ENCODE results near the gene NCR1. TPM values are rescaled to one million over a fixed set of nuclear protein-coding genes. Genes with fewer than 3 reads are reported as not detected.
"Not testable (repeated sequence)": the region's sequence is repeated elsewhere in the genome, so short reads cannot be mapped to it uniquely, and the experiment has no call there.

NCR1 gene
- total RNA-seq, 2 donors from 2014 or later: 0.39 TPM; not detected in 1

GRCh38 chr19:54903303-54903702 is 2.6 kb upstream of the NCR1 start:
- DNase-seq (no peak), ATAC-seq (no peak)
- intact Hi-C loops (cut with DNase I, micrococcal nuclease): no loop called here

GRCh38 chr19:54904261-54904660 is 1.7 kb upstream of the NCR1 start:
- intact Hi-C loops (cut with DNase I, micrococcal nuclease): not testable (repeated sequence)

GRCh38 chr19:54905421-54905802 is 536 bp upstream of the NCR1 start:
- intact Hi-C loops (cut with DNase I, micrococcal nuclease): no loop called here
- ATAC-seq (no peak), DNase-seq (no peak)

More at GRCh38 chr19:54904261-54904660, 1.7 kb upstream of the NCR1 start:
- DNase-seq, ATAC-seq: not testable (repeated sequence)

GRCh38 chr19:54906819-54907218 is 871 bp downstream of the NCR1 start:
- intact Hi-C loops (cut with DNase I, micrococcal nuclease): no loop called here
- DNase-seq: no peak
- no peak for ATAC-seq

- DNase-seq; intact Hi-C loops (cut with DNase I, micrococcal nuclease); ATAC-seq: not testable (repeated sequence)
These were observed 2.0 kb downstream of the NCR1 start for GRCh38 chr19:54907899-54908298.

- DNase-seq (no peak), ATAC-seq (no peak)
- intact Hi-C loops (cut with DNase I, micrococcal nuclease): no loop called here
These were observed 10.9 kb downstream of the NCR1 start for GRCh38 chr19:54916822-54917221.

GRCh38 chr19:54918499-54918898 is 12.6 kb downstream of the NCR1 start:
- no peak for ATAC-seq
- intact Hi-C loops (cut with DNase I, micrococcal nuclease): no loop called here
- no peak for DNase-seq

GRCh38 chr19:54919646-54920563 is 14.0 kb downstream of the NCR1 start:
- intact Hi-C loops (cut with DNase I, micrococcal nuclease); ATAC-seq; DNase-seq: not testable (repeated sequence)

- no peak for DNase-seq
- intact Hi-C loops (cut with DNase I, micrococcal nuclease): no loop called here
- no peak for ATAC-seq
These were observed 15.1 kb downstream of the NCR1 start for GRCh38 chr19:54921082-54921481.

- intact Hi-C loops (cut with DNase I, micrococcal nuclease): no loop called here
- ATAC-seq: peak; percentile 61
- no peak for DNase-seq
These were observed 17.3 kb downstream of the NCR1 start for GRCh38 chr19:54923276-54923675.

GRCh38 chr19:54928299-54928698 is 22.4 kb downstream of the NCR1 start:
- DNase-seq (no peak), ATAC-seq (no peak)
- intact Hi-C loops (cut with DNase I, micrococcal nuclease): no loop called here

- DNase-seq: no peak
- intact Hi-C loops (cut with DNase I, micrococcal nuclease): no loop called here
These were observed 32.0 kb downstream of the NCR1 start for GRCh38 chr19:54937926-54938325.

GRCh38 chr19:54938906-54939305 is 33.0 kb downstream of the NCR1 start:
- no peak for ATAC-seq
- no peak for DNase-seq
- intact Hi-C loops (cut with DNase I, micrococcal nuclease): no loop called here

More at GRCh38 chr19:54937926-54938325, 32.0 kb downstream of the NCR1 start:
- ATAC-seq: no peak

- intact Hi-C loops (cut with DNase I, micrococcal nuclease); ATAC-seq; DNase-seq: not testable (repeated sequence)
These were observed 33.6 kb downstream of the NCR1 start for GRCh38 chr19:54939538-54939937.

GRCh38 chr19:54943772-54944361 is 37.9 kb downstream of the NCR1 start:
- ATAC-seq; DNase-seq; intact Hi-C loops (cut with DNase I, micrococcal nuclease): not testable (repeated sequence)

GRCh38 chr19:54947381-54947780 is 41.4 kb downstream of the NCR1 start, which contains the start of gene NLRP7:
Gene NLRP7, minus strand, starts transcription at chr19:54947530.
- DNase-seq (no peak), ATAC-seq (no peak)
- intact Hi-C loops (cut with DNase I, micrococcal nuclease): no loop called here

GRCh38 chr19:54949412-54949811 is 43.5 kb downstream of the NCR1 start:
- no peak for ATAC-seq
- intact Hi-C loops (cut with DNase I, micrococcal nuclease): no loop called here
- DNase-seq: no peak

GRCh38 chr19:54950580-54950979 is 44.6 kb downstream of the NCR1 start:
- intact Hi-C loops (cut with DNase I, micrococcal nuclease); ATAC-seq; DNase-seq: not testable (repeated sequence)

- DNase-seq (no peak), ATAC-seq (no peak)
- intact Hi-C loops (cut with DNase I, micrococcal nuclease): no loop called here
These were observed 46.8 kb downstream of the NCR1 start for GRCh38 chr19:54952591-54953344.
